ENCODE measurements around the gene TRAF7.

Gene TRAF7

DNA sequence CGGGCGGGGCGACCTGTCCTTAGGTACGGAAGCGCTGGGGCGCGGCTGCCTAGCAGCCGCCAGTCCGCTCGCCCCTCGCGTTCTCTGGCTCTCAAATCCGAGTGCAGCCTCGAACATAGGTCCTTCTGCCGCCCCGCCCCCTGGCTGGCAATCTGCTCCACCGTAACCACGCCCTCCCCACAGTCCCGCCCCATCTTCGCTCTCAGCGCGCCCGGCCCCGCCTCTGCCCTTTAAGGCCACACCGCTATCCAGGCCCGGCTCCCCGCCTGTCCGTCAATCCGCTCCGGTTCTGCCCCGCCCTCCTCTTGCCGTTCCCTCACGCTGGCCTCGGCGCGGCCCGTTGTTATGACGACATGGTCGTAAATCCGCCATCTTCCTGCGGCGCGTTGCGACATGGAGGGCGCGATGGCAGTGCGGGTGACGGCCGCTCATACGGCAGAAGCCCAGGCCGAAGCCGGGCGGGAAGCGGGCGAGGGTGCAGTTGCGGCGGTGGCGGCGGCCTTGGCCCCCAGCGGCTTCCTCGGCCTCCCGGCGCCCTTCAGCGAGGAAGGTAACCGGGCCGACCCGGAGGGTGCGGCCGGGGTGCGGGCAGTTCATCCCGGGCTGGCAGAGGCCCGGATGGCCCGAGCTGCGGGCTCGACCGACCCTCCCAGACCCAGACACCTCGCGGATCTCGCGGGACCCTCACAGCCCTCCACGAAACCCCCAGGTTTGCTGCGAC, 67.8 kb downstream of the TRAF7 start, which contains the start of gene E4F1:
Gene E4F1 (plus strand): TSS at position 371 of the 721 bp plus-strand sequence. CDS start 23 bp downstream, at position 394.
- peak; percentile 97 for DNase-seq (ENCODE audit: insufficient read length, low spot score)
- TF ChIP-seq, protein P1, sequence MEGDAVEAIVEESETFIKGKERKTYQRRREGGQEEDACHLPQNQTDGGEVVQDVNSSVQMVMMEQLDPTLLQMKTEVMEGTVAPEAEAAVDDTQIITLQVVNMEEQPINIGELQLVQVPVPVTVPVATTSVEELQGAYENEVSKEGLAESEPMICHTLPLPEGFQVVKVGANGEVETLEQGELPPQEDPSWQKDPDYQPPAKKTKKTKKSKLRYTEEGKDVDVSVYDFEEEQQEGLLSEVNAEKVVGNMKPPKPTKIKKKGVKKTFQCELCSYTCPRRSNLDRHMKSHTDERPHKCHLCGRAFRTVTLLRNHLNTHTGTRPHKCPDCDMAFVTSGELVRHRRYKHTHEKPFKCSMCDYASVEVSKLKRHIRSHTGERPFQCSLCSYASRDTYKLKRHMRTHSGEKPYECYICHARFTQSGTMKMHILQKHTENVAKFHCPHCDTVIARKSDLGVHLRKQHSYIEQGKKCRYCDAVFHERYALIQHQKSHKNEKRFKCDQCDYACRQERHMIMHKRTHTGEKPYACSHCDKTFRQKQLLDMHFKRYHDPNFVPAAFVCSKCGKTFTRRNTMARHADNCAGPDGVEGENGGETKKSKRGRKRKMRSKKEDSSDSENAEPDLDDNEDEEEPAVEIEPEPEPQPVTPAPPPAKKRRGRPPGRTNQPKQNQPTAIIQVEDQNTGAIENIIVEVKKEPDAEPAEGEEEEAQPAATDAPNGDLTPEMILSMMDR (IDR thresholded peaks at IDR 0.05; ENCODE audit: insufficient read depth, missing control alignments) = no peak
- no peak for FAIRE-seq

DNA sequence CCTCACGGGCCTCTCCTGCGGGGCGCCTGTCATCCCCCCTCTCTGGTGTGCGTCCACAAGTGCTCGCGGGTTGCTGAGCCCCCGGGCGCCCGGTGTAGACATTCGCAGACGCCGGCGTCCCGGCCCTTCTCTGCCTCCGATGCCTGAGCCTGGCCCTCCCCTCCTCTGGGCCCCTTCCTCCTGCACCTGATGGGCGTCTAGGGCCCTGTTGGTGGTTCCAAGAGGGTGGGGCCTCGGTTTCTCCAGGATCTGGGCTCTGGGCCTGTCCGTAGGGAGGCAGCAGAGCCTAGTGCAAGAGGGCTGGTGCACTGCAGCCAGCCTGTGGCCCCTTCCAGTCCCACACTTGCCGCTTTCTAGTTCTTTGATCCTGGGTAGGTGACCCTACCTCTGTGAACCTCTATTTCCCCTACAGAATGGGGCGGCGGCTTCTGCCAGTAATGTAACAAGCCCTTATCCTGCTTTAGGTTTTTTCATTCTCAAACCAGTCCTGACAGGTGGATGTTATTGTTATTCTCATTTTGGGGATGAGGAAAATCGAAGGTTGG, 68.4 kb downstream of the TRAF7 start:
- TF ChIP-seq, protein P1 (IDR thresholded peaks at IDR 0.05; ENCODE audit: insufficient read depth, missing control alignments) = no peak
- DNase-seq (ENCODE audit: insufficient read length, low spot score) (no peak), FAIRE-seq (no peak)

DNA sequence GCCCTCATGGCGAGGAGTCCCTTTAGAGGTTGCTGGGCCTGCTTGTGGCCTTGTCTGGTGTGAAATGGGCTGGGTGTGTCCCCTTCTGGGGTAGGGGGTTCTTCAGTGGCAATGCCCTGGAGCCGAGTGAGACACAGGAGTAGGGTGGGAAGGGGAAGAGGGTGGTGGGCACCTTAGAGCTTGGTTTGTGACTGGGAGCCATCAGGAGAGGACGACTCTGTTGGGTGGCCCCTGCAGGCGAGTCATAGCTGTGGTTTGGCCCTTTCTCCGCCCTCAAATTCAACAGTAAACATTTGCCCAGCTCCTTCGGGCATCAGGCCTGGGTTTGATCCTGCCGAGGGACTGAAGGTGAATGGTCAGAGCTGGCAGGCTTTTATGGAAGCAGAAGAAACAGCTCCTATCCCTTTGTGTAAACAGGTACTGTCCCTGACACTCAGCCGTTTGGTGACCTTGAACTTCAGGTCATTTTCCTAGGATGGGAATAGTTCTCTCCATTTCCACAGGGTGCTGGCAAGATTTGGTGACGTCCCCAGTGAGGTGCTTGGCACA, 70.7 kb downstream of the TRAF7 start:
- FAIRE-seq (no peak), DNase-seq (ENCODE audit: insufficient read length, low spot score) (no peak)

DNA sequence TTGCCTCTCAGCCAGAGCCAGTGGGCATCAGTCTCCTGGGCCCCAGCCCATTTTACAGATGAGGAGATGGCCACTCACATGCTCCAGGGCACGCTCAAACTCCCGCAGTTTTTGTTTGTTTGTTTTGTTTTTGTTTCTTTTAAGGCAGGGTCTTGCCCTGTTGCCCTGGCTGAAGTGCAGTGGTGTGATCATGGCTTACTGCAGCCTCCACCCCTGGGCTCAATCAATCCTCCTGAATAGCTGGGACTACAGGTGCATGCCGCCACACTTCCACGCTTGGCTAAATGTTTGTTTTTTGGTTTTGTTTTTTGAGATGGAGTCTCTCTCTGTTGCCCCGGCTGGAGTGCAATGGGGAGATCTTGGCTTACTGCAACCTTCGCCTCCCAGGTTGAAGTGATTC, 71.3 kb downstream of the TRAF7 start:
- FAIRE-seq (no peak), DNase-seq (ENCODE audit: insufficient read length, low spot score) (no peak)
- TF ChIP-seq, protein P1 (IDR thresholded peaks at IDR 0.05; ENCODE audit: insufficient read depth, missing control alignments) = no peak

More for the DNA sequence above, 70.7 kb downstream of the TRAF7 start:
- TF ChIP-seq, protein P1 (IDR thresholded peaks at IDR 0.05; ENCODE audit: insufficient read depth, missing control alignments) = no peak

Data from D721Med (cell line).